Stimulated activated CD8-positive, alpha-beta memory T cell treated with anti-CD3 and anti-CD28 coated beads, Interleukin-7, amount 100 ng/mL, for 48 hours (primary cell): ENCODE measurements around the gene GGCT.
"Not testable (repeated sequence)": the region's sequence is repeated elsewhere in the genome, so short reads cannot be mapped to it uniquely, and the experiment has no call there.

ENCODE experiments used
- DNase-seq, 2 donors: peaks; one replicate each; pipeline ENCODE4 v3.0.0-alpha.2; 2020; ENCODE audit warnings: low read depth in 1 of 2; ENCODE audit errors: extremely low read depth in 1 of 2

Gene GGCT

GRCh38 chr7:30519122-30519521, 14.5 kb upstream of the GGCT start:
- no peak for DNase-seq

- no peak for DNase-seq
Measured at GRCh38 chr7:30515761-30516160, 11.1 kb upstream of the GGCT start.

GRCh38 chr7:30514776-30515175, 10.1 kb upstream of the GGCT start:
- no peak for DNase-seq

GRCh38 chr7:30514177-30514576, 9.5 kb upstream of the GGCT start:
- no peak for DNase-seq

- no peak for DNase-seq
Measured at GRCh38 chr7:30513762-30514161, 9.1 kb upstream of the GGCT start.

GRCh38 chr7:30511973-30512662, 7.5 kb upstream of the GGCT start:
- no peak for DNase-seq

- no peak for DNase-seq
Measured at GRCh38 chr7:30511494-30511893, 6.9 kb upstream of the GGCT start.

- DNase-seq: no peak
Measured at GRCh38 chr7:30510124-30511075, 5.8 kb upstream of the GGCT start.

- not testable (repeated sequence) for DNase-seq
Measured at GRCh38 chr7:30509171-30509857, 4.7 kb upstream of the GGCT start.

GRCh38 chr7:30507346-30507900, 2.8 kb upstream of the GGCT start:
- DNase-seq: not testable (repeated sequence)

- DNase-seq: no peak
Measured at GRCh38 chr7:30505174-30505697, 607 bp upstream of the GGCT start.

GRCh38 chr7:30503274-30504212, 1.1 kb downstream of the GGCT start:
- no peak for DNase-seq

- no peak for DNase-seq
Measured at GRCh38 chr7:30502470-30503251, 2.0 kb downstream of the GGCT start.

GRCh38 chr7:30501264-30501663, 3.4 kb downstream of the GGCT start:
- no peak for DNase-seq

- no peak for DNase-seq
Measured at GRCh38 chr7:30493228-30493627, 11.4 kb downstream of the GGCT start.

- no peak for DNase-seq
Measured at GRCh38 chr7:30491417-30491816, 13.2 kb downstream of the GGCT start.

- DNase-seq: no peak
Measured at GRCh38 chr7:30487371-30487770, 17.3 kb downstream of the GGCT start.

- DNase-seq: no peak
Measured at GRCh38 chr7:30485667-30486066, 19.0 kb downstream of the GGCT start.

GRCh38 chr7:30481416-30481815, 23.2 kb downstream of the GGCT start:
- not testable (repeated sequence) for DNase-seq
